ENCODE data around the gene SRGAP3. TPM values are rescaled to one million over a fixed set of nuclear protein-coding genes. Genes with fewer than 3 reads are reported as not detected.

SRGAP3 gene
- total and polyA plus RNA-seq, 2 experiments from 2014 or later = 0.89 to 1.7 TPM

DNA sequence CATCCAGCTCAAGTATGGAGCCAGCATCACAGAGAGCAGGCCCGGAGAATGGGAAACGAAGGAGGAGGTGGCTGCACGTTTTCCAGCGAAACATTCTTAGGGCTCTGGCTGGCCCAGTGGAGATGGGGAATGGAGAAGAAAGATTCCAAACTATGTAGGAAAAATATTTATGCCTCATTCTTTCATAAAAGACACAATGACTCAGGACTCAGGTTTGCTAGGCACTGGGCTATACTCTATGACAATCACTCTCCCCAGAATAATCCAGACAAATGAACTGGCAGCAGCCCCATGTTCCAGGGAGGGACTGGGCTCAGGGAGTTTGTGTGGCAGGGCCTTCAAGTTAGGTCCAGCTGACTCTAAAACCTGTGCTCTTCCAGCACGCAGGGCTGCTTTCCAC, 175.4 kb downstream of the SRGAP3 start:
- in situ Hi-C loops (cut with MboI) = no loop called here
- Histone ChIP-seq H3F3A (ENCODE audit: insufficient read depth) (no peaks in the 10 kb centered on the region), H3K9me3 (ENCODE audit: low read depth) (no peaks in the 10 kb centered on the region), H3K27ac (no peak overlapping the region), H3K4me2 (ENCODE audit: unreplicated experiment) (no peak overlapping the region), H4K20me1 (ENCODE audit: insufficient read depth) (no peaks in the 10 kb centered on the region), H3K27me3 (replicated peaks; ENCODE audit: insufficient read depth) (no peaks in the 10 kb centered on the region), H3K4me1 (ENCODE audit: insufficient read depth) (peaks cover 8% of the 10 kb centered on the region), H2AFZ (no peak overlapping the region), H3K9me2 (ENCODE audit: insufficient read depth) (no peaks in the 10 kb centered on the region), H3K9ac (no peak overlapping the region), H3K36me3 (ENCODE audit: low read depth) (no peaks in the 10 kb centered on the region), H3K4me3 (no peak overlapping the region), H3K79me2 (ENCODE audit: insufficient read depth) (no peaks in the 10 kb centered on the region)
- peak; percentile 60 for DNase-seq
- TF ChIP-seq EZH2 (IDR thresholded peaks at IDR 0.05; ENCODE audit: insufficient read depth, poor library complexity, severe bottlenecking) (no peak), EZH2phosphoT487 (IDR thresholded peaks at IDR 0.05; ENCODE audit: insufficient read depth, low read depth) (no peak)
- 59 to 66% methylated on average over 5 of the region's 5 CpGs for whole genome bisulfite sequencing, 2 experiments (ENCODE audit: low coverage in 1 of 2, low lambda C conversion rate in 2 of 2, missing lambda C conversion rate in 2 of 2)

GRCh38 chr3:9072667-9073009, 176.8 kb downstream of the SRGAP3 start:
- no peaks in the 10 kb centered on the region for H3K79me2 ChIP-seq (ENCODE audit: insufficient read depth)
- no peaks in the 10 kb centered on the region for H3K36me3 ChIP-seq (ENCODE audit: low read depth)
- peaks cover 8% of the 10 kb centered on the region for H3K4me1 ChIP-seq (ENCODE audit: insufficient read depth)
- H3K4me3 ChIP-seq = no peak overlapping the region
- no peaks in the 10 kb centered on the region for H3K27me3 ChIP-seq (replicated peaks; ENCODE audit: insufficient read depth)
- in situ Hi-C loops (cut with MboI) = no loop called here
- no peaks in the 10 kb centered on the region for H3K9me2 ChIP-seq (ENCODE audit: insufficient read depth)
- no peaks in the 10 kb centered on the region for H3F3A ChIP-seq (ENCODE audit: insufficient read depth)
- 67 to 71% methylated on average over 6 of the region's 6 CpGs for WGBS, 2 experiments (ENCODE audit: low coverage in 1 of 2, low lambda C conversion rate in 2 of 2, missing lambda C conversion rate in 2 of 2)
- H2AFZ ChIP-seq = no peak overlapping the region
- no peak for DNase-seq
- no peak overlapping the region for H3K9ac ChIP-seq
- TF ChIP-seq EZH2 (IDR thresholded peaks at IDR 0.05; ENCODE audit: insufficient read depth, poor library complexity, severe bottlenecking) (no peak), EZH2phosphoT487 (IDR thresholded peaks at IDR 0.05; ENCODE audit: insufficient read depth, low read depth) (no peak)
- no peaks in the 10 kb centered on the region for H3K9me3 ChIP-seq (ENCODE audit: low read depth)
- no peak overlapping the region for H3K27ac ChIP-seq
- no peaks in the 10 kb centered on the region for H4K20me1 ChIP-seq (ENCODE audit: insufficient read depth)
- no peak overlapping the region for H3K4me2 ChIP-seq (ENCODE audit: unreplicated experiment)

- TF ChIP-seq EZH2 (IDR thresholded peaks at IDR 0.05; ENCODE audit: insufficient read depth, poor library complexity, severe bottlenecking) = no peak
- no peak for TF ChIP-seq EZH2phosphoT487 (IDR thresholded peaks at IDR 0.05; ENCODE audit: insufficient read depth, low read depth)
- H3K4me2 ChIP-seq (ENCODE audit: unreplicated experiment) = no peak overlapping the region
- DNase-seq = no peak
- H3K9me3 ChIP-seq (ENCODE audit: low read depth) = no peaks in the 10 kb centered on the region
- H3F3A ChIP-seq (ENCODE audit: insufficient read depth) = no peaks in the 10 kb centered on the region
- peaks cover 8% of the 10 kb centered on the region for H3K4me1 ChIP-seq (ENCODE audit: insufficient read depth)
- in situ Hi-C loops (cut with MboI) = no loop called here
- no peaks in the 10 kb centered on the region for H3K9me2 ChIP-seq (ENCODE audit: insufficient read depth)
- H2AFZ ChIP-seq = no peak overlapping the region
- H3K27me3 ChIP-seq (replicated peaks; ENCODE audit: insufficient read depth) = no peaks in the 10 kb centered on the region
- no peaks in the 10 kb centered on the region for H3K79me2 ChIP-seq (ENCODE audit: insufficient read depth)
- 81% methylated on average over 10 of the region's 10 CpGs for WGBS, 2 experiments (ENCODE audit: low coverage in 1 of 2, low lambda C conversion rate in 2 of 2, missing lambda C conversion rate in 2 of 2)
- H4K20me1 ChIP-seq (ENCODE audit: insufficient read depth) = no peaks in the 10 kb centered on the region
- H3K9ac ChIP-seq = no peak overlapping the region
- H3K4me3 ChIP-seq = no peak overlapping the region
- H3K27ac ChIP-seq = no peak overlapping the region
- no peaks in the 10 kb centered on the region for H3K36me3 ChIP-seq (ENCODE audit: low read depth)
Observed at GRCh38 chr3:9071936-9072666, 177.3 kb downstream of the SRGAP3 start.

DNA sequence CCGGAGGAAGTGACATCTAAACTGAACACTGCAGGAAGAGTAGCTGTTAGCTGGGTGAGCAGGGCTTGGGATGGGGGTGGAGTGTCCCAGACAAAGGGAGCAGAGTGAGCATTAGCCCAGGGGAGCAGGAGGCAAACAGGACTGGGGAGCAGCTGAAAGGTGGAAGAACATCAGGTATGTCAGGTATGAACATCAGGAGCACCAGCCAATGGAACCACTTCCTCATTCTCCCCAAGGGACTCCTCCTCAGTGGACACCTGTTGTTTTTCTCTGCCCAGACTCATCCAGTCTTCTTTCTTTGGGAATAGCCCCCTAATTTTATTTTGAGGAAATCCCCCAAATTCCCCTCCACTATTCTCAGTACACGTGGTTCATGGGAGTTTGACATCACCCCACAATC, 178.5 kb downstream of the SRGAP3 start:
- in situ Hi-C loops (cut with MboI) = no loop called here
- no peak for TF ChIP-seq EZH2phosphoT487 (IDR thresholded peaks at IDR 0.05; ENCODE audit: insufficient read depth, low read depth)
- TF ChIP-seq EZH2 (IDR thresholded peaks at IDR 0.05; ENCODE audit: insufficient read depth, poor library complexity, severe bottlenecking) = no peak
- WGBS, 2 experiments (ENCODE audit: low coverage in 1 of 2, low lambda C conversion rate in 2 of 2, missing lambda C conversion rate in 2 of 2) = 71 to 72% methylated on average over 2 of the region's 2 CpGs

More for the DNA sequence above, 178.5 kb downstream of the SRGAP3 start:
- Histone ChIP-seq H2AFZ (no peak overlapping the region), H3K79me2 (ENCODE audit: insufficient read depth) (no peaks in the 10 kb centered on the region), H3K27ac (no peak overlapping the region), H3K9me2 (ENCODE audit: insufficient read depth) (no peaks in the 10 kb centered on the region), H3K4me3 (no peak overlapping the region), H3K4me2 (ENCODE audit: unreplicated experiment) (no peak overlapping the region), H3K9me3 (ENCODE audit: low read depth) (no peaks in the 10 kb centered on the region), H4K20me1 (ENCODE audit: insufficient read depth) (no peaks in the 10 kb centered on the region), H3K4me1 (ENCODE audit: insufficient read depth) (peaks cover 8% of the 10 kb centered on the region), H3K36me3 (ENCODE audit: low read depth) (no peaks in the 10 kb centered on the region), H3F3A (ENCODE audit: insufficient read depth) (no peaks in the 10 kb centered on the region), H3K9ac (no peak overlapping the region), H3K27me3 (replicated peaks; ENCODE audit: insufficient read depth) (no peaks in the 10 kb centered on the region)
- DNase-seq = no peak
